NCI-H345 (cell line): ENCODE results near the gene RHCE.
"Not testable (repeated sequence)": the region's sequence is repeated elsewhere in the genome, so short reads cannot be mapped to it uniquely, and the experiment has no call there.

Experiments
- DNase-seq: peaks from one replicate; lab custom pipeline; 2025; lab: John Stamatoyannopoulos, UW

RHCE gene

DNA sequence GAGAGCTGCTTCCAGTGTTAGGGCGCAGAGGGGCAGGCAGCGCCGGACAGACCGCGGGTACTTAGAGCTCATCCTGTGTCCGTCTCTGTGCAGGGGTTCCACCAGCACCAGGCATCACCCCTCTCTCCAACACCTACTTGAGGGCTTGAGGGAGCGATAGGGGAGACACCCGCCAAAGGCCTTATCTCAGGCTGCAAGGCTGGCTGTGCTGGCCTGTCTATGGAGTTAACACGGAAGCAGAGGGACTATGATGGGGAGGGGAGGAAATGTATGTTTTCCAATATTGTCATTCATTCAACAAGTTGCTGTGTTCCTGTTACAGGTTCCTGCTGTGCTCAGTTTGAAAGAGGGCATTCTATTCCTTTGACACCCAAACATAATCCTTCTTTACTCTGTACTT is at the start of gene RHCE:
TSS of gene RHCE (minus strand) at position 111 of the 400 bp plus-strand sequence. CDS start at position 72, 39 bp downstream.
- DNase-seq: not testable (repeated sequence)

- DNase-seq: no peak
Measured at GRCh38 chr1:25469177-25469576, 48.6 kb upstream of the RHCE start.

- DNase-seq: no peak
Measured at GRCh38 chr1:25468033-25468432, 47.4 kb upstream of the RHCE start.

- no peak for DNase-seq
Measured at GRCh38 chr1:25467616-25468015, 47.0 kb upstream of the RHCE start.

- DNase-seq: no peak
Measured at GRCh38 chr1:25467193-25467592, 46.6 kb upstream of the RHCE start.

- DNase-seq: peak; percentile 51
Measured at GRCh38 chr1:25462732-25463131, 42.1 kb upstream of the RHCE start.

- no peak for DNase-seq
Measured at GRCh38 chr1:25461849-25462248, 41.2 kb upstream of the RHCE start.

GRCh38 chr1:25460816-25461215 is 40.2 kb upstream of the RHCE start:
- DNase-seq: not testable (repeated sequence)

GRCh38 chr1:25460020-25460419 is 39.4 kb upstream of the RHCE start:
- DNase-seq: no peak

- DNase-seq: no peak
Measured at GRCh38 chr1:25458541-25459298, 38.1 kb upstream of the RHCE start.

DNA sequence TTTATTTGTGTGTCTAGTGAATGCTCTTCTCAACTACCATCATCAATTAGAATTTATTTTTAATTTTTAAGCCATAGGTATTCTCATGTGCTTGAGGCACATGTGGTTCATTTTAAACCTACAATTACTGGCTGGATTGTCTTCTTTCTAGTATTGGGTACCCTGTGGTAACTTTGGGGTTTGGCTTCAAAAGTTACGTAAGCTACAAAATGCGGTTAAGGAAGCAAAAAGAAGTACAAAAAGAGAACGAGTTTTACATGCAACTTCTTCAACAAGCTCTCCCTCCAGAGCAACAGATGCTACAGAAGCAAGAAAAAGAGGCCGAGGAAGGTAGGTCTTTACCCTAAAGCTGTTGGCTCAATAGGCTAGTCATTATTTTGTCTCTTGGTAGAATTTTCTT is 35.9 kb upstream of the RHCE start:
- DNase-seq: no peak

DNA sequence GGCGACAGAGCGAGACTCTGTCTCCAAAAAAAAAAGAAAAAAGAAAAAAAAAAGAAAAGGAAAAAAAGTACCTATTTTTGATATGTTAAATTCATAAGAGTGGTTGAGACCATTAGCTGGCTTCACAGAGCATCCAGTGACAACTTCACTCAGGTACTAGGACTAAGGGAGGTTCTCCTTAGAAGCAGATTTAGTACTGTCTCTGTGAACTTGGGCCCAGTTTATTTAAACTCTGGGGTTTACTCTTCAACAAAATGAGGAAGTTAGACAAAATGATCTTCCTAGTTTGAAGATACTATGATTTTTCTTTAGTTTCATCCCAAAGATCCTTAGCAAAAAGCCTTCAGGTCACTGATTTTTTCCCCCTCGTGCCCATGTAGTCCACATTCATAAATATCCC is 31.3 kb upstream of the RHCE start:
- no peak for DNase-seq

GRCh38 chr1:25450891-25451290 is 30.3 kb upstream of the RHCE start:
- DNase-seq: no peak

GRCh38 chr1:25447547-25447946 is 26.9 kb upstream of the RHCE start:
- no peak for DNase-seq

GRCh38 chr1:25445993-25446538 is 25.4 kb upstream of the RHCE start:
- DNase-seq: no peak

DNA sequence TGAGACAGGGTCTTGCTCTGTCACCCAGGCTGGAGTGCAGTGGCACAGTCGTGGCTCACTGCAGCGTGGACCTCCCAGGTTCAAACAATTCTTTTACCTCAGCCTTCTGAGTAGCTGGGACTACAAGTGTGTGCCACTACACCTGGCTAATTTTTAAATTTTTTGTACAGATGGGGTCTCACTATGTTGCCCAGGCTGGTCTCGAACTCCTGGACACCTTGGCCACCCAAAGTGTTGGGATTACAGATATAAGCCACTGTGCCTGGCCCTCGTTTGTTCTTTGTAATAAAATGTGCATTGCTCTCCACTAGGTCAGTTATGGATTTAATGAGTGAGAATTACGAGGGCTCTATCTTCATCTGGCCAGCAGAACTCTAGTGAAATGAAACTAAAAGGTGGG is 24.0 kb upstream of the RHCE start:
- DNase-seq: not testable (repeated sequence)

DNA sequence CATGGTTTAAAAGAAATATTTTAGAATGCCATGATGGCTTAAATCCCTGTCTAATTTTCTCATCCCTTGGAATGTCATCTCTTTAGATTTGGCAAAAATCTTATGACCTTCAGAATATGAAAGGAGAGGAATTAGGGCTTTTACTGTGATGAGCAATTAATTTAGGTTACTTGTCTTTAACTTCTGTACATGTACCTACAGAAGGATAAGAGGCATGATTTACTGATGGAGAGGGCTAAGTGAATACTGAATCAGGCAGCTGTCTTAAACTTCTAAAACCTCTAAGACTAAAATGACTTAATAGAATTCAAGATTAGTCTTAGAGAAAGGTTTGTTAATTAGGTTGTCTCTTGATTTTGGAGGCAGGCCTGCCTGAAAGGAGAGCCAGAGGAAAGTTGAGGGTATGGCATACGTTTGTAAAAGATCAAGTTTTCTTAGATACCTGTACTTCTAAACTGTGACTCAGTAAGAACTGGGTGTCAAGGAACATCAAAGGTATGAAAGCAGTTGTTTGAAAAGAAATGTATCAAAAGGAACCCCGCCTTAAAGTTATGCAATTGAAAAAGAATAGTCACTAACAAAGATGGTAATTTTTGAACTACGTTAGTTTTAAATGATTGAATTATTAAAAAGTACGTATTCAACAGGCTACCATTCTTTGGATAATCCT is 22.5 kb upstream of the RHCE start:
- DNase-seq: no peak

DNA sequence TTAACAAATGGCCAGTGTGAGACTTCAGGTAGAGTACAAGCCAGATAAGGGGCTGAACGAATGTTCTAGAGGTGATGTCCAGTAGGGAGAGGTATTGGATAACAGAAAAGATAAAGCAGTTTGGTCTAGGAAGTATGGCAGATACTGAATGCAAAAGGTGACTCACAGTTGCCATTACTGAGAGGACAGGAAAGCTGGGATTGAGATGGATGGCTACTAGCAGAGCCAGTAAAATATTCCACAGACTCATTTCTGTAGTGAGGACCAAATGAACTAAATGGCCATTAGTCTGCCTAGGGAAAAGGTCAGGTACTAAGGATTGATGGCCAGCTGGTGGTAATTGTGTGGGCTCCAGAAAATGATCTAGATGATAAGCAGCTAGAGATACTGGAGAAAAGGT is 21.6 kb upstream of the RHCE start:
- DNase-seq: no peak

DNA sequence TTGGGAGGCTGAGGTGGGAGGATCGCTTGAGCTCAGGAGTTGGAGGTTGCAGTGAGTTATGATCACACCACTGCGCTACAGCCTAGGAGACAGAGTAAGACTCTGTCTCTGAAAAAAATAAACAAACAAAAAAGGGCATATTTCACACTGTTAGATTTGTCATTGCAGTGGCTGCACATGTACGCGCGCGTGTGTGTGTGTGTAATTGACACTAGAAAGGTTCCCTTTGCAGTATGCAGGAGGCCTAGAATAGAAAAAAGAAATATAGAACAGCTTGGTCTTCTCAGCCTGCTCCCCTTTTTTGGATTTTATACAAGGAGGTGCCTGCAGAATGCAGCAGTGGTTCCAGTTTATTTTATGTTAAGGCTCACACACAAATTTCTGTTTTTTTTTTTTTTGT is 18.7 kb upstream of the RHCE start:
- no peak for DNase-seq

DNA sequence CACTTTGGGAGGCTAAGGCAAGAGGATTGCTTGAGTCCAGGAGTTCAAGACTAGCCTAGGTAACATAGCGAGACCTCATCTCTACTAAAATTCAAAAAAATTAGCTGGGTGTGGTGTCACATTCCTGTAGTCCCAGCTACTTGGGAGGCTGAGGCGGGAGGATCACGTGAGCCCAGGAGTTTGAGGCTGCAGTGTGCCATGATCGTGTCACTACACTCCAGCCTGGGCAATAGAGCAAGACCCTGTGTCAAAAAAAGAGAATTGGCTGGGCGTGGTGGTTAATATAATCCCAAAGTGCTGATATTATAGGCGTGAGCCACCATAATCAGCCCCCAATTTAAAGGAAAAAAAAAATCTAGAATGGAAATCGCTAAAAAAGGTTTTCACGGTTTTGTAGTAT is 17.0 kb upstream of the RHCE start:
- DNase-seq: no peak

DNA sequence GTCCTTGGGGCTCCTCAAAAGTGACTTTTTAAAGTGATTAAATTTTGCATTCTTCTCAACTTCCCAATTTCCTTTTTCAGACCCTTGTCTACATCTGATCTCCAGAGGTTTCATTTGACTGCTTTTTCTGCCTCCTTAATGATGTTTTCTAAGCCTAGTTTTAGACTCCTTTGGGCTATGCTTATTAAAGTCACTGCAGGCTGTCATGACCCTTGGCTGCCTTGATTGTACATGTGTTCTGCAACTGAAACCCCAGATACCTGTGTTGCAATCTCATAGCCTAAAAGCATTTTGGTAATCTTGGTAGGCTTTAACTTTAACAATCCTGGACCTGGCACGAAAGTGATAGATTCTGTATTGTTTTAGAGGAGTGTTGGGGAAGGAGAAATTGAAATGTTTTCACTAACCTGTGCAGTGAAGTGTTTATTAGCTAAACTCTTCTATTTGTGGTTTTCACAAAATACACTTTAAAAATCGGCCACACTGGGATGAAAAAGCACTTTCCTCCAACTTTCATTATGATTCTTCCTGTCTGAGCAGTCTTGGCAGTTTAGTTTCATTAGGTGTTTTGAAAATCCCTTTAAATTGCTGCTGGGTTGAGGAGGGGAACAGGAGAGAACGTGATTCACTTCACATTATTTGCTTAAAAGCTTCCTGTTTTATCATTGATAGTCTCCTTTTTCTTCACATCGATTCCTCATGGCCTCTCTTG is 14.9 kb upstream of the RHCE start:
- no peak for DNase-seq

DNA sequence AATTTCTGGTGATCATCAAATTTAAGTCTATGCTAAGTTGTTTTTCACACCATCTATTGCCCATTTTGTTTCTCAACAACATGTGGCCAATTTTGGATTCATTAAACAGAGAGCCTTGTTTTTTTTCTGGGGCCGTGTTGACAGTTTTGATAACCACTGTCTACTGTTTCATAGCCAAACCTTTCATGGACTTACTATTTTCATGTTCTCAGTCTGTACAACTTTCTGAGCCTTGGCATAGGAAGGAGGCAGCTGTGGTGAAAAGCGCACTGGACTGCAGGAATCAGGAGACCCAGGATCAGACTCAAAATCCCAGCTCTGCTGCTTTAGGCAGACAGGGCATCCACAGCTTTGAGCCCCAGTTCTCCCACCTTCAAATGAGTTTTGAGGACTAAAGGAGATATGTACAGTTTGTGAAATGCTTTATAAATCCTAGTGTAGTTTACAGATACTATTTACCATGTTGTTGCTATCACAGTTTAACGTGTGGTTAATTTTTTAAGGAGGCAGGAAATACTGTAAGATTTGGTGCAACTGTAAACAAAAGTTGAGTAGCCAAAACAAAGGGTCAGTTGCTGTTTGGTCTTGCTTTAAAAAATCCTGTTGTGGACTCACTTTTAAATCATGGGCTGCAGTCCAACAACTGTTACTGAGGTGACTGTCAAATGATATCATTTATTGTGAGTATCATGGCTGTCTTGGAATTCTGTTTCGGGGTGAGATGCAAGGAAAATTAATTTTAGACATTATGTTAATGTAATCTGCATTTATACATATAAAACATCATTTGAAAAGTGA is 13.0 kb upstream of the RHCE start:
- DNase-seq: no peak
